IgD-negative memory B cell (primary cell): ENCODE results near the gene TMEM267. TPM values are rescaled to one million over a fixed set of nuclear protein-coding genes. Genes with fewer than 3 reads are reported as not detected.
"Not testable (repeated sequence)": the region's sequence is repeated elsewhere in the genome, so short reads cannot be mapped to it uniquely, and the experiment has no call there.

Source experiments
- H3K27ac Mint-ChIP-seq, 3 donors: one replicate each; pipeline ENCODE4 v1.8.0; 2020 to 2022; ENCODE audit warnings: mild to moderate bottlenecking in 3 of 3, mixed read lengths in 3 of 3, moderate library complexity in 1 of 3
- H3K27me3 Mint-ChIP-seq: one replicate; pipeline ENCODE4 v1.8.0; 2021; ENCODE audit warnings: mixed read lengths
- H3K36me3 Mint-ChIP-seq: one replicate; pipeline ENCODE4 v1.8.0; 2020; ENCODE audit warnings: mild to moderate bottlenecking, mixed read lengths
- H3K4me1 Mint-ChIP-seq, 3 donors: one replicate each; pipeline ENCODE4 v1.8.0; 2020 to 2022; ENCODE audit warnings: mixed read lengths in 3 of 3, mild to moderate bottlenecking in 1 of 3
- H3K4me3 Mint-ChIP-seq, 4 donors: one replicate each; pipeline ENCODE4 v1.8.0; 2020 to 2022; ENCODE audit warnings: mild to moderate bottlenecking in 4 of 4, mixed read lengths in 4 of 4, moderate library complexity in 3 of 4
- H3K9me3 Mint-ChIP-seq, 3 donors: one replicate each; pipeline ENCODE4 v1.8.0; 2020 to 2021; ENCODE audit warnings: mixed read lengths in 3 of 3, mild to moderate bottlenecking in 1 of 3
- polyA plus RNA-seq: library from polyadenylated mRNA; unstranded; fragments of 300-500 nt; fragmentation: Illumina TruSeq; gene quantifications from one replicate; pipeline ENCODE4 v1.2.3, GENCODE V29; 2021

The TMEM267 gene
- polyA plus RNA-seq, 1 donor from 2014 or later = 21.2 TPM

- H3K4me3 Mint-ChIP-seq, H3K9me3 Mint-ChIP-seq: not testable (repeated sequence)
These were observed 81.1 kb downstream of the TMEM267 start for GRCh38 chr5:43402524-43403066.

GRCh38 chr5:43401827-43402226 lies 81.8 kb downstream of the TMEM267 start:
- no peaks in the 10 kb centered on the region for H3K27me3 Mint-ChIP-seq
- H3K36me3 Mint-ChIP-seq = no peaks in the 10 kb centered on the region
- H3K4me3 Mint-ChIP-seq = peak overlapping the region in 1 of 4 donors; percentile 18
- H3K27ac Mint-ChIP-seq = no peak overlapping the region
- no peaks in the 10 kb centered on the region for H3K9me3 Mint-ChIP-seq
- H3K4me1 Mint-ChIP-seq = peaks cover 3 to 9% (median 5%) of the 10 kb centered on the region in 3 donors

More at GRCh38 chr5:43402524-43403066, 81.1 kb downstream of the TMEM267 start:
- H3K27ac Mint-ChIP-seq, H3K36me3 Mint-ChIP-seq, H3K27me3 Mint-ChIP-seq, H3K4me1 Mint-ChIP-seq: not testable (repeated sequence)

DNA sequence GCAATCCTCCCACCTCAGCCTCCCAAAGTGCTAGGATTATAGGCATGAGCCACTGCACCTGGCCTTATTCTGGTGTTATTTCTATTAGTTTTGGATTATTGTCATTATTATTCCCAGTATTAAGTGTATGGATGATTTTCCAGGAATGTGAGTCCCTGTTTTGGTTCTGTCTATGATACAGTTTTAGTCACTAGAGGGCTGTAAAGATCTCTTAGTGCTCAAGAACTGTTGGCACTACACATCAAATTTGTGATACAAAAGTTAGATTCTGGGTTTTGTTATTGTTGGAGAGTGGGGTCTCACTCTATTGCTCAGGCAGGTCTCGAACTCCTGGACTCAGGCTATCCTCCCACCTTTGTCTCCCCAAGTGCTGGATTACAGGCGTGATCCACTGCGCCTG lies 83.6 kb downstream of the TMEM267 start:
- no peaks in the 10 kb centered on the region for H3K27me3 Mint-ChIP-seq
- peaks cover 0 to 2% (median 0%) of the 10 kb centered on the region in 3 donors for H3K9me3 Mint-ChIP-seq
- no peak overlapping the region for H3K27ac Mint-ChIP-seq
- H3K36me3 Mint-ChIP-seq = no peaks in the 10 kb centered on the region
- peak overlapping the region in 1 of 4 donors; percentile 28 for H3K4me3 Mint-ChIP-seq
- H3K4me1 Mint-ChIP-seq = peaks cover 9 to 15% (median 15%) of the 10 kb centered on the region in 3 donors

DNA sequence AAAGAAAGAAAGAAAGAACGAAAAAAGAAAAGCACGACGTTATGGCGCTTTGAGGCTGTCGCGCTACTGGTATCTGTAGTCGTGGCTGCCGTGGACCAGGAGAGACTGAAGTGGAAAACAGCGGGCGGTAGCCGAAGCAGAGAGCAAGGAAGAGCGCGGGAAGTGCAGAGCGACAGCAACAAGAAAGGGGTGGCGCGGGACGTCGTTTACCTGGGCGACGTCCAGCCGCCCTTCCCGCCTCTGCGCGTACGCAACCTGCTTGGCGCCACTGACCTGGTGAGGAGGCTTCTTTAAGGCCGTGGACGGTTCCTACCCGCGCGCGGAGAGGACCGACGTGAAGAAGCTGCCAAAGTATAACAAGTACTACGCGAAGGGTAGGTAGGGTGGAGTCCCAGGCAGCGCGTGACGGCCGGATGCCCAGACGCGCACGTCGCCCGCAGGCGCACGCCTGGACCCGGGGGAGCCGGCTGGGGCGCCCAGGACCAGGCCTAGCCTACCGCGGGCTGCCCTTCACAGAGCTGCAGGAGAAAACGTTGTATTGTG lies 86.8 kb downstream of the TMEM267 start:
- peak overlapping the region; percentile 95 to 100 (median 96) for H3K27ac Mint-ChIP-seq
- peaks cover 0 to 2% (median 0%) of the 10 kb centered on the region in 3 donors for H3K9me3 Mint-ChIP-seq
- peaks cover 13 to 20% (median 15%) of the 10 kb centered on the region in 3 donors for H3K4me1 Mint-ChIP-seq
- peak overlapping the region; percentile 97 to 99 (median 98) for H3K4me3 Mint-ChIP-seq
- H3K27me3 Mint-ChIP-seq = no peaks in the 10 kb centered on the region
- no peaks in the 10 kb centered on the region for H3K36me3 Mint-ChIP-seq

Other genes starting within 250 kb of the TMEM267 start
- gene HMGCS1, start 170.5 kb downstream of the TMEM267 start, polyA plus RNA-seq = 11.7 TPM
- 13.1 TPM for gene CCL28, start 71.5 kb downstream of the TMEM267 start, polyA plus RNA-seq
- 0.74 TPM for gene C5orf34, start 31.3 kb upstream of the TMEM267 start, polyA plus RNA-seq
- gene PAIP1, start 73.2 kb upstream of the TMEM267 start, polyA plus RNA-seq = 35.8 TPM
- gene NNT, start 119.3 kb upstream of the TMEM267 start, polyA plus RNA-seq = 37.3 TPM